WTC11 (cell line): ENCODE measurements around the gene CHST6. TPM values are rescaled to one million over a fixed set of nuclear protein-coding genes. Genes with fewer than 3 reads are reported as not detected.

Experiments
- ATAC-seq: fragments of 200-7000 bp; cut with Tn5 transposase; 2 replicates; pipeline ENCODE4 v1.10.0; 2021; ENCODE audit warnings: mild to moderate bottlenecking, moderate library complexity
- CTCF ChIA-PET: fragments of 300-600 bp; sonication (Branson Sonifier 250); formaldehyde crosslinking; loops from one replicate; lab custom pipeline; 2021; ENCODE audit warnings: antibody characterized with exemption; lab: Charles Lee
- POLR2A ChIA-PET: fragments of 350-600 bp; sonication (Branson Sonifier 250); formaldehyde crosslinking; loops from one replicate; lab custom pipeline; 2021; ENCODE audit warnings: antibody characterized with exemption; lab: Charles Lee
- DNase-seq: peaks from one replicate; pipeline ENCODE4 v3.0.0; 2021; ENCODE audit warnings: low spot score
- H3K27ac Mint-ChIP-seq: 2 replicates; pipeline ENCODE4 v1.8.0; 2021; ENCODE audit warnings: mixed read lengths
- H3K27me3 Mint-ChIP-seq: 2 replicates; pipeline ENCODE4 v1.8.0; 2021; ENCODE audit warnings: low read depth, mild to moderate bottlenecking, moderate library complexity, mixed read lengths
- H3K36me3 Mint-ChIP-seq: 2 replicates; pipeline ENCODE4 v1.8.0; 2021; ENCODE audit warnings: mixed read lengths
- H3K4me1 Mint-ChIP-seq: 2 replicates; pipeline ENCODE4 v1.8.0; 2022; ENCODE audit warnings: mixed read lengths
- H3K4me3 Mint-ChIP-seq: 2 replicates; pipeline ENCODE4 v1.8.0; 2021; ENCODE audit warnings: mild to moderate bottlenecking, moderate library complexity, mixed read lengths
- H3K9me3 Mint-ChIP-seq: 2 replicates; pipeline ENCODE4 v1.8.0; 2021; ENCODE audit warnings: mixed read lengths
- FOXJ3 ChIP-seq: sonication (generic); formaldehyde crosslinking; IDR thresholded peaks from 2 replicates; pipeline ENCODE4 v1.9.0; 2021; ENCODE audit warnings: missing genetic modification reagents, mild to moderate bottlenecking, borderline replicate concordance
- GRHL2 ChIP-seq: fragments of 250-450 bp; sonication (Bioruptor Pico); IDR thresholded peaks from 2 replicates; pipeline ENCODE4 v1.8.0; 2022; ENCODE audit warnings: mild to moderate bottlenecking, moderate library complexity; ENCODE audit not compliant: insufficient replicate concordance, severe bottlenecking
- IRF2 ChIP-seq: sonication (generic); formaldehyde crosslinking; IDR thresholded peaks from 2 replicates; pipeline ENCODE4 v1.8.0; 2022; ENCODE audit warnings: low read depth, missing genetic modification reagents, borderline replicate concordance
- JUN ChIP-seq: sonication (generic); formaldehyde crosslinking; IDR thresholded peaks from 2 replicates; pipeline ENCODE4 v1.8.0; 2023; ENCODE audit warnings: mild to moderate bottlenecking, missing genetic modification reagents
- MXD4 ChIP-seq: fragments of 250-450 bp; sonication (Bioruptor Pico); IDR thresholded peaks from 2 replicates; pipeline ENCODE4 v1.8.0; 2021; ENCODE audit warnings: mild to moderate bottlenecking, moderate library complexity, borderline replicate concordance
- NFYB ChIP-seq: sonication (generic); formaldehyde crosslinking; conservative IDR thresholded peaks from 2 replicates; pipeline ENCODE4 v1.8.0; 2022; ENCODE audit warnings: low read depth, missing genetic modification reagents
- NR3C1 ChIP-seq: sonication (generic); formaldehyde crosslinking; conservative IDR thresholded peaks from 2 replicates; pipeline ENCODE4 v1.8.1; 2023; ENCODE audit warnings: low read depth, mild to moderate bottlenecking, missing genetic modification reagents
- RELA ChIP-seq: sonication (generic); formaldehyde crosslinking; IDR thresholded peaks from 2 replicates; pipeline ENCODE4 v1.8.1; 2022; ENCODE audit warnings: missing genetic modification reagents, mild to moderate bottlenecking, borderline replicate concordance
- TEAD1 ChIP-seq: sonication (generic); formaldehyde crosslinking; IDR thresholded peaks from 2 replicates; pipeline ENCODE4 v1.8.0; 2022; ENCODE audit warnings: mild to moderate bottlenecking, missing genetic modification reagents
- TP53 ChIP-seq: sonication (generic); formaldehyde crosslinking; IDR thresholded peaks from 2 replicates; pipeline ENCODE4 v1.8.1; 2023; ENCODE audit warnings: mild to moderate bottlenecking, missing genetic modification reagents
- ZNF121 ChIP-seq: sonication (generic); formaldehyde crosslinking; IDR thresholded peaks from 2 replicates; pipeline ENCODE4 v1.8.0; 2023; ENCODE audit warnings: missing genetic modification reagents
- ZNF317 ChIP-seq: sonication (generic); formaldehyde crosslinking; IDR thresholded peaks from 2 replicates; pipeline ENCODE4 v1.8.1; 2023; ENCODE audit warnings: low read depth, mild to moderate bottlenecking, moderate library complexity, missing genetic modification reagents, borderline replicate concordance
- ZNF423 ChIP-seq: fragments of 250-450 bp; sonication (Bioruptor Pico); IDR thresholded peaks from 2 replicates; pipeline ENCODE4 v2.1.2; 2022; ENCODE audit warnings: mild to moderate bottlenecking, moderate library complexity
- total RNA-seq: library from RNA; stranded (reverse); gene quantifications from 3 replicates; pipeline ENCODE4 v1.2.3, GENCODE V29; 2021
- TF ChIP-seq, protein P1 (sequence below): sonication (generic); formaldehyde crosslinking; IDR thresholded peaks from 2 replicates; pipeline ENCODE4 v1.8.0; 2023; ENCODE audit warnings: mild to moderate bottlenecking, missing genetic modification reagents
- TF ChIP-seq, protein P2 (sequence below): fragments of 250-450 bp; sonication (Bioruptor Pico); IDR thresholded peaks from 2 replicates; pipeline ENCODE4 v1.8.0; 2021; ENCODE audit warnings: mild to moderate bottlenecking
- TF ChIP-seq, protein P3 (sequence below): sonication (generic); formaldehyde crosslinking; conservative IDR thresholded peaks from 2 replicates; pipeline ENCODE4 v1.8.1; 2023; ENCODE audit warnings: mild to moderate bottlenecking, low read depth, missing genetic modification reagents, moderate library complexity
- TF ChIP-seq, protein P4 (sequence below): sonication (generic); formaldehyde crosslinking; IDR thresholded peaks from 2 replicates; pipeline ENCODE4 v1.8.0; 2022; ENCODE audit warnings: missing genetic modification reagents
- TF ChIP-seq, protein P5 (sequence below): sonication (generic); formaldehyde crosslinking; IDR thresholded peaks from 2 replicates; pipeline ENCODE4 v1.8.0; 2022; ENCODE audit warnings: mild to moderate bottlenecking, missing genetic modification reagents
- TF ChIP-seq, protein P6 (sequence below): sonication (generic); formaldehyde crosslinking; conservative IDR thresholded peaks from 2 replicates; pipeline ENCODE4 v1.8.1; 2022; ENCODE audit warnings: mild to moderate bottlenecking, missing genetic modification reagents
- TF ChIP-seq, protein P7 (sequence below): sonication (generic); formaldehyde crosslinking; IDR thresholded peaks from 2 replicates; pipeline ENCODE4 v1.8.1; 2022; ENCODE audit warnings: mild to moderate bottlenecking, moderate library complexity, missing genetic modification reagents
- TF ChIP-seq, protein P8 (sequence below): fragments of 250-450 bp; sonication (Bioruptor Pico); IDR thresholded peaks from 2 replicates; pipeline ENCODE4 v1.9.0; 2021; ENCODE audit warnings: mild to moderate bottlenecking
- TF ChIP-seq, protein P9 (sequence below): sonication (generic); formaldehyde crosslinking; IDR thresholded peaks from 2 replicates; pipeline ENCODE4 v1.8.1; 2022; ENCODE audit warnings: low read depth, missing genetic modification reagents, borderline replicate concordance

The CHST6 gene
- total RNA-seq, 1 experiment from 2014 or later, result 20.2 TPM

DNA sequence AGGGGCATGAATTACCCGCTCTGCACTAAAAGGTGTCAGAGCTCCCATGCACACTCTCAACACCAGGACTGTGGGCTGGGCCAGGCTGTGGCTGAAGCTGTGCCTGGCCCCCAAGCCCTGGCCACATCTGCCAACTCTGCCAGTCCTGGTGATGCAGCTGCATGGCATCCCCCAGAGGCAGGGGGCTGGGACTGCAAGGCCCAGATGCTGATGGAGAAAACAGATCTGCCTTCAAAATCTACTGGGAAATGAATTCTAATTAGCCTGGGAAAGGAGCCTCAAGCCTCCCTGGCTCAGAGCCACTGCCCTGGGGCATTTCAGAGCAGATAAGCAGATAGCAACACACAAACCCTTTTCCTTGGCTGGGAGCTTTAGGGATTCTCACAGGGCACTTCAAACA, 3.4 kb downstream of the CHST6 start:
- H3K36me3 Mint-ChIP-seq, result peaks cover 8% of the 10 kb centered on the region
- ChIA-PET POLR2A (interaction anchor here (1.1 kb wide), 1 partner anchor 26 kb away, joined by 3 read pairs; no protein-coding TSS in a partner anchor), CTCF (interaction anchor here (0.7 to 1.9 kb wide), 7 partner anchors 15 to 58 kb away, joined by 3 to 16 read pairs (median 4); no protein-coding TSS in a partner anchor)
- no peak overlapping the region for H3K4me3 Mint-ChIP-seq
- TF ChIP-seq MXD4 (CRISPR knock-in tag) (no peak), ZNF317 (no peak), NR3C1 (CRISPR knock-in tag) (no peak), ZNF423 (no peak), GRHL2 (no peak), TEAD1 (no peak), FOXJ3 (CRISPR knock-in tag) (no peak), NFYB (CRISPR knock-in tag) (no peak), RELA (CRISPR knock-in tag) (no peak), IRF2 (CRISPR knock-in tag) (no peak), ZNF121 (no peak)
- TF ChIP-seq, protein P1, sequence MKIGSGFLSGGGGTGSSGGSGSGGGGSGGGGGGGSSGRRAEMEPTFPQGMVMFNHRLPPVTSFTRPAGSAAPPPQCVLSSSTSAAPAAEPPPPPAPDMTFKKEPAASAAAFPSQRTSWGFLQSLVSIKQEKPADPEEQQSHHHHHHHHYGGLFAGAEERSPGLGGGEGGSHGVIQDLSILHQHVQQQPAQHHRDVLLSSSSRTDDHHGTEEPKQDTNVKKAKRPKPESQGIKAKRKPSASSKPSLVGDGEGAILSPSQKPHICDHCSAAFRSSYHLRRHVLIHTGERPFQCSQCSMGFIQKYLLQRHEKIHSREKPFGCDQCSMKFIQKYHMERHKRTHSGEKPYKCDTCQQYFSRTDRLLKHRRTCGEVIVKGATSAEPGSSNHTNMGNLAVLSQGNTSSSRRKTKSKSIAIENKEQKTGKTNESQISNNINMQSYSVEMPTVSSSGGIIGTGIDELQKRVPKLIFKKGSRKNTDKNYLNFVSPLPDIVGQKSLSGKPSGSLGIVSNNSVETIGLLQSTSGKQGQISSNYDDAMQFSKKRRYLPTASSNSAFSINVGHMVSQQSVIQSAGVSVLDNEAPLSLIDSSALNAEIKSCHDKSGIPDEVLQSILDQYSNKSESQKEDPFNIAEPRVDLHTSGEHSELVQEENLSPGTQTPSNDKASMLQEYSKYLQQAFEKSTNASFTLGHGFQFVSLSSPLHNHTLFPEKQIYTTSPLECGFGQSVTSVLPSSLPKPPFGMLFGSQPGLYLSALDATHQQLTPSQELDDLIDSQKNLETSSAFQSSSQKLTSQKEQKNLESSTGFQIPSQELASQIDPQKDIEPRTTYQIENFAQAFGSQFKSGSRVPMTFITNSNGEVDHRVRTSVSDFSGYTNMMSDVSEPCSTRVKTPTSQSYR, result no peak
- TF ChIP-seq, protein P2, sequence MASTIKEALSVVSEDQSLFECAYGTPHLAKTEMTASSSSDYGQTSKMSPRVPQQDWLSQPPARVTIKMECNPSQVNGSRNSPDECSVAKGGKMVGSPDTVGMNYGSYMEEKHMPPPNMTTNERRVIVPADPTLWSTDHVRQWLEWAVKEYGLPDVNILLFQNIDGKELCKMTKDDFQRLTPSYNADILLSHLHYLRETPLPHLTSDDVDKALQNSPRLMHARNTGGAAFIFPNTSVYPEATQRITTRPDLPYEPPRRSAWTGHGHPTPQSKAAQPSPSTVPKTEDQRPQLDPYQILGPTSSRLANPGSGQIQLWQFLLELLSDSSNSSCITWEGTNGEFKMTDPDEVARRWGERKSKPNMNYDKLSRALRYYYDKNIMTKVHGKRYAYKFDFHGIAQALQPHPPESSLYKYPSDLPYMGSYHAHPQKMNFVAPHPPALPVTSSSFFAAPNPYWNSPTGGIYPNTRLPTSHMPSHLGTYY (CRISPR knock-in tag), result no peak
- TF ChIP-seq, protein P3, sequence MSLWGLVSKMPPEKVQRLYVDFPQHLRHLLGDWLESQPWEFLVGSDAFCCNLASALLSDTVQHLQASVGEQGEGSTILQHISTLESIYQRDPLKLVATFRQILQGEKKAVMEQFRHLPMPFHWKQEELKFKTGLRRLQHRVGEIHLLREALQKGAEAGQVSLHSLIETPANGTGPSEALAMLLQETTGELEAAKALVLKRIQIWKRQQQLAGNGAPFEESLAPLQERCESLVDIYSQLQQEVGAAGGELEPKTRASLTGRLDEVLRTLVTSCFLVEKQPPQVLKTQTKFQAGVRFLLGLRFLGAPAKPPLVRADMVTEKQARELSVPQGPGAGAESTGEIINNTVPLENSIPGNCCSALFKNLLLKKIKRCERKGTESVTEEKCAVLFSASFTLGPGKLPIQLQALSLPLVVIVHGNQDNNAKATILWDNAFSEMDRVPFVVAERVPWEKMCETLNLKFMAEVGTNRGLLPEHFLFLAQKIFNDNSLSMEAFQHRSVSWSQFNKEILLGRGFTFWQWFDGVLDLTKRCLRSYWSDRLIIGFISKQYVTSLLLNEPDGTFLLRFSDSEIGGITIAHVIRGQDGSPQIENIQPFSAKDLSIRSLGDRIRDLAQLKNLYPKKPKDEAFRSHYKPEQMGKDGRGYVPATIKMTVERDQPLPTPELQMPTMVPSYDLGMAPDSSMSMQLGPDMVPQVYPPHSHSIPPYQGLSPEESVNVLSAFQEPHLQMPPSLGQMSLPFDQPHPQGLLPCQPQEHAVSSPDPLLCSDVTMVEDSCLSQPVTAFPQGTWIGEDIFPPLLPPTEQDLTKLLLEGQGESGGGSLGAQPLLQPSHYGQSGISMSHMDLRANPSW (CRISPR knock-in tag), result no peak
- TF ChIP-seq, protein P4, sequence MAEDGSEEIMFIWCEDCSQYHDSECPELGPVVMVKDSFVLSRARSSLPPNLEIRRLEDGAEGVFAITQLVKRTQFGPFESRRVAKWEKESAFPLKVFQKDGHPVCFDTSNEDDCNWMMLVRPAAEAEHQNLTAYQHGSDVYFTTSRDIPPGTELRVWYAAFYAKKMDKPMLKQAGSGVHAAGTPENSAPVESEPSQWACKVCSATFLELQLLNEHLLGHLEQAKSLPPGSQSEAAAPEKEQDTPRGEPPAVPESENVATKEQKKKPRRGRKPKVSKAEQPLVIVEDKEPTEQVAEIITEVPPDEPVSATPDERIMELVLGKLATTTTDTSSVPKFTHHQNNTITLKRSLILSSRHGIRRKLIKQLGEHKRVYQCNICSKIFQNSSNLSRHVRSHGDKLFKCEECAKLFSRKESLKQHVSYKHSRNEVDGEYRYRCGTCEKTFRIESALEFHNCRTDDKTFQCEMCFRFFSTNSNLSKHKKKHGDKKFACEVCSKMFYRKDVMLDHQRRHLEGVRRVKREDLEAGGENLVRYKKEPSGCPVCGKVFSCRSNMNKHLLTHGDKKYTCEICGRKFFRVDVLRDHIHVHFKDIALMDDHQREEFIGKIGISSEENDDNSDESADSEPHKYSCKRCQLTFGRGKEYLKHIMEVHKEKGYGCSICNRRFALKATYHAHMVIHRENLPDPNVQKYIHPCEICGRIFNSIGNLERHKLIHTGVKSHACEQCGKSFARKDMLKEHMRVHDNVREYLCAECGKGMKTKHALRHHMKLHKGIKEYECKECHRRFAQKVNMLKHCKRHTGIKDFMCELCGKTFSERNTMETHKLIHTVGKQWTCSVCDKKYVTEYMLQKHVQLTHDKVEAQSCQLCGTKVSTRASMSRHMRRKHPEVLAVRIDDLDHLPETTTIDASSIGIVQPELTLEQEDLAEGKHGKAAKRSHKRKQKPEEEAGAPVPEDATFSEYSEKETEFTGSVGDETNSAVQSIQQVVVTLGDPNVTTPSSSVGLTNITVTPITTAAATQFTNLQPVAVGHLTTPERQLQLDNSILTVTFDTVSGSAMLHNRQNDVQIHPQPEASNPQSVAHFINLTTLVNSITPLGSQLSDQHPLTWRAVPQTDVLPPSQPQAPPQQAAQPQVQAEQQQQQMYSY (CRISPR knock-in tag), result no peak
- no peaks in the 10 kb centered on the region for H3K9me3 Mint-ChIP-seq
- H3K27me3 Mint-ChIP-seq, result peaks cover 13% of the 10 kb centered on the region
- ATAC-seq (peak; percentile 27), DNase-seq (peak; percentile 39)
- H3K4me1 Mint-ChIP-seq, result peaks cover 19% of the 10 kb centered on the region
- H3K27ac Mint-ChIP-seq, result no peak overlapping the region

DNA sequence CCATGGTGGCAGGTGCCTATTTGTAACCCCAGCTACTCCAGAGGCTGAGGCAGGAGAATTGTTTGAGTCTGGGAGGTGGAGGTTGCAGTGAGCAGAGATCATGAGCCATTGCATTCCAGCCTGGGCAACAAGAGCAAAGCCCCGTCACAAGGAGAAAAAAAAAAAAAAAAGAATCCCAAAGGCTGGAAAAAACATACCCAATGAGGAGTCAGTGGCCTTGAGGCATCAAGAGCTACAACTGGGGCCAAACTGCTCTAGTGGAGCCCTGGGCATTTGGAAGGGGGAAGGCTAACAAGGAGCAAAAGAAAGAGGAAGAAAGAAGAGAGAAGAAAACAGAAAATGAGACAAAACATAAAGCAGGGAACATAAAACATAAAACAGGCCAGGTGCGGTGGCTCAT, 6.9 kb downstream of the CHST6 start:
- ATAC-seq (no peak), DNase-seq (no peak)
- H3K36me3 Mint-ChIP-seq, result peaks cover 13% of the 10 kb centered on the region
- no peak overlapping the region for H3K27ac Mint-ChIP-seq
- H3K9me3 Mint-ChIP-seq, result no peaks in the 10 kb centered on the region
- H3K4me3 Mint-ChIP-seq, result no peak overlapping the region
- CTCF ChIA-PET, result interaction anchor here (1.0 kb wide), 1 partner anchor 25 kb away, joined by 3 read pairs; no protein-coding TSS in a partner anchor
- peaks cover 16% of the 10 kb centered on the region for H3K4me1 Mint-ChIP-seq
- POLR2A ChIA-PET, result no interaction called here
- H3K27me3 Mint-ChIP-seq, result no peaks in the 10 kb centered on the region
- TF ChIP-seq JUN (CRISPR knock-in tag), result no peak
- TF ChIP-seq, protein P5, sequence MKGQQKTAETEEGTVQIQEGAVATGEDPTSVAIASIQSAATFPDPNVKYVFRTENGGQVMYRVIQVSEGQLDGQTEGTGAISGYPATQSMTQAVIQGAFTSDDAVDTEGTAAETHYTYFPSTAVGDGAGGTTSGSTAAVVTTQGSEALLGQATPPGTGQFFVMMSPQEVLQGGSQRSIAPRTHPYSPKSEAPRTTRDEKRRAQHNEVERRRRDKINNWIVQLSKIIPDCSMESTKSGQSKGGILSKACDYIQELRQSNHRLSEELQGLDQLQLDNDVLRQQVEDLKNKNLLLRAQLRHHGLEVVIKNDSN (CRISPR knock-in tag), result no peak
- TF ChIP-seq, protein P6, sequence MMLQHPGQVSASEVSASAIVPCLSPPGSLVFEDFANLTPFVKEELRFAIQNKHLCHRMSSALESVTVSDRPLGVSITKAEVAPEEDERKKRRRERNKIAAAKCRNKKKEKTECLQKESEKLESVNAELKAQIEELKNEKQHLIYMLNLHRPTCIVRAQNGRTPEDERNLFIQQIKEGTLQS, result no peak
- no peak for TF ChIP-seq TP53 (CRISPR knock-in tag)
- TF ChIP-seq, protein P7, sequence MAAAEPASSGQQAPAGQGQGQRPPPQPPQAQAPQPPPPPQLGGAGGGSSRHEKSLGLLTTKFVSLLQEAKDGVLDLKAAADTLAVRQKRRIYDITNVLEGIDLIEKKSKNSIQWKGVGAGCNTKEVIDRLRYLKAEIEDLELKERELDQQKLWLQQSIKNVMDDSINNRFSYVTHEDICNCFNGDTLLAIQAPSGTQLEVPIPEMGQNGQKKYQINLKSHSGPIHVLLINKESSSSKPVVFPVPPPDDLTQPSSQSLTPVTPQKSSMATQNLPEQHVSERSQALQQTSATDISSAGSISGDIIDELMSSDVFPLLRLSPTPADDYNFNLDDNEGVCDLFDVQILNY, result no peak
- TF ChIP-seq, protein P8, sequence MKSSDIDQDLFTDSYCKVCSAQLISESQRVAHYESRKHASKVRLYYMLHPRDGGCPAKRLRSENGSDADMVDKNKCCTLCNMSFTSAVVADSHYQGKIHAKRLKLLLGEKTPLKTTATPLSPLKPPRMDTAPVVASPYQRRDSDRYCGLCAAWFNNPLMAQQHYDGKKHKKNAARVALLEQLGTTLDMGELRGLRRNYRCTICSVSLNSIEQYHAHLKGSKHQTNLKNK (CRISPR knock-in tag), result no peak
- TF ChIP-seq, protein P9, sequence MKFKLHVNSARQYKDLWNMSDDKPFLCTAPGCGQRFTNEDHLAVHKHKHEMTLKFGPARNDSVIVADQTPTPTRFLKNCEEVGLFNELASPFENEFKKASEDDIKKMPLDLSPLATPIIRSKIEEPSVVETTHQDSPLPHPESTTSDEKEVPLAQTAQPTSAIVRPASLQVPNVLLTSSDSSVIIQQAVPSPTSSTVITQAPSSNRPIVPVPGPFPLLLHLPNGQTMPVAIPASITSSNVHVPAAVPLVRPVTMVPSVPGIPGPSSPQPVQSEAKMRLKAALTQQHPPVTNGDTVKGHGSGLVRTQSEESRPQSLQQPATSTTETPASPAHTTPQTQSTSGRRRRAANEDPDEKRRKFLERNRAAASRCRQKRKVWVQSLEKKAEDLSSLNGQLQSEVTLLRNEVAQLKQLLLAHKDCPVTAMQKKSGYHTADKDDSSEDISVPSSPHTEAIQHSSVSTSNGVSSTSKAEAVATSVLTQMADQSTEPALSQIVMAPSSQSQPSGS (CRISPR knock-in tag), result no peak
